NCI-H1694 (cell line): ENCODE results near the gene FBXO40.

Experiments used
- DNase-seq: peaks from one replicate; lab custom pipeline; 2025; lab: John Stamatoyannopoulos, UW

Gene FBXO40

GRCh38 chr3:121663171-121663847 lies 70.1 kb downstream of the FBXO40 start:
- DNase-seq = no peak

- no peak for DNase-seq
These were observed 72.3 kb downstream of the FBXO40 start for GRCh38 chr3:121665488-121665887.

GRCh38 chr3:121667333-121667732 lies 74.2 kb downstream of the FBXO40 start:
- no peak for DNase-seq

DNA sequence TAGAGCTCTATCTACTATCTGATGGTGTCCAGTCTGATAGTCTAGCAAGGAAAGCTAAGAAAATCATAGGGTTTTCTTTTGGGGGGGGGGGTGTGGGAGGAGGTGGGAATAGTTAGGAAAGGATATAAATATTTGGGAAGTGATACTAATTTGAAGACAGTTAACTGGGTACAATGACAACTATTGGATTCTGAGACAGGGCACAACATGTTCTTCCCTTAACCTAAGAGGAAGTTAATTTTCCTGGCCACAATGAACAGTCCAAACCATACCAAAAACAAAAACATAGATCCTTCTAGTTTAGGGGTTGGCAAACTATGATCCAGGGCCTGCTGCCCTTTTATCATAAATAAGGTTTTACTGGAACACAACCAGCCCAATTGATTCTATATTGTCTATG lies 77.5 kb downstream of the FBXO40 start:
- DNase-seq = no peak

DNA sequence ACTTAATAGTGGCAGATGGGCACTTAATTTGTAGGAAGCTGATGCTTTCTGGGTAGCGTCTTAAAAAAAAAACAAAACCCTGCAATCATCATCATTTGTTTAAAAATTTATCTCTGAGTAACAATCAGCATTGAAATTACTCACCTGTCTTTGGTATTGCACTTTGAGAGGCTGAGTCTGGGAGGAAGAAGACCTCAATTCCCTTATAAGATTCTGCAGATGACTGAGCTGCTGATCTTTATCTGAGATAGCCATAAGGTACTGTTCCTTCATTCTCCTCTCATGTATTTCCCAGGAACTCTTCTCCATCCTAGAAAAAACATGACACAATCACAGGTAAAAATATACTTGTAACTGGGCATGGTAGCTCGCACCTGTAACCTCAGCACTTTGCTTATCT lies 84.0 kb downstream of the FBXO40 start:
- DNase-seq = no peak
